GM19238 (cell line): ENCODE measurements around the gene ALOX15B.
"Not testable (repeated sequence)": the region's sequence is repeated elsewhere in the genome, so short reads cannot be mapped to it uniquely, and the experiment has no call there.

Experiments
- DNase-seq: peaks from one replicate; pipeline ENCODE4 v3.0.0; 2011; ENCODE audit warnings: low spot score; ENCODE audit not compliant: insufficient read length

Gene ALOX15B

GRCh38 chr17:8039611-8040168, 831 bp downstream of the ALOX15B start:
- DNase-seq, result no peak

- DNase-seq, result peak; percentile 53
Observed at GRCh38 chr17:8041249-8041928, 2.5 kb downstream of the ALOX15B start.

- DNase-seq, result no peak
Observed at GRCh38 chr17:8041979-8042378, 3.1 kb downstream of the ALOX15B start.

DNA sequence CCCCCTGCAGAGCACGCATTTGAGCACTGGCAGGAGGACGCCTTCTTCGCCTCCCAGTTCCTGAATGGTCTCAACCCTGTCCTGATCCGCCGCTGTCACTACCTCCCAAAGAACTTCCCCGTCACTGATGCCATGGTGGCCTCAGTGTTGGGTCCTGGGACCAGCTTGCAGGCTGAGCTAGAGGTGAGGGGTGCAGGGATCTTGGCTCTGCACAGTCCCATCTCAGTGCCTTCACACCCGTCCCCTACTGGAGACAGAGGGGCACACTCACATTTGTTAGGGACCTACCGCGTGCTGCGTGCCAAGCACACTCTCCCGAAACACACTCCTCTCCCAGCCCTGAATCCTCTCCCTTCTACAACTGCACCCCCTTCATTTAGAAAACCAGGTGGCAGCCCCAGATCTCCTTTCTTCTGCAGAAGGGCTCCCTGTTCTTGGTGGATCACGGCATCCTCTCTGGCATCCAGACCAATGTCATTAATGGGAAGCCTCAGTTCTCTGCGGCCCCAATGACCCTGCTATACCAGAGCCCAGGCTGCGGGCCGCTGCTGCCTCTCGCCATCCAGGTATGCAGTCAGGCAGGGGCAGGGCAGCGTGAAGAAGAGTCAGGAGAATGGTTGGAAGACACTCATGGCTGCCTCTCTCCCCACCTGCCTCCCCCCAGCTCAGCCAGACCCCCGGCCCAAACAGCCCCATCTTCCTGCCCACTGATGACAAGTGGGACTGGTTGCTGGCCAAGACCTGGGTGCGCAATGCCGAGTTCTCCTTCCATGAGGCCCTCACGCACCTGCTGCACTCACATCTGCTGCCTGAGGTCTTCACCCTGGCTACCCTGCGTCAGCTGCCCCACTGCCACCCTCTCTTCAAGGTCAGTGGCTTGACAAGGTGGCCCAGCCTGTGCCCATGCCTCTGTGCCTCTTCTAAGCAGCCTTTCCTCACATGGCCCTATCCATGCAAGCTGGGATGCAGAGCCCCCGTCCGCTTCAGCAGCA, 6.3 kb downstream of the ALOX15B start:
- no peak for DNase-seq

GRCh38 chr17:8046306-8046928, 7.6 kb downstream of the ALOX15B start:
- DNase-seq, result no peak

- DNase-seq, result no peak
Observed at GRCh38 chr17:8046929-8047768, 8.3 kb downstream of the ALOX15B start.

DNA sequence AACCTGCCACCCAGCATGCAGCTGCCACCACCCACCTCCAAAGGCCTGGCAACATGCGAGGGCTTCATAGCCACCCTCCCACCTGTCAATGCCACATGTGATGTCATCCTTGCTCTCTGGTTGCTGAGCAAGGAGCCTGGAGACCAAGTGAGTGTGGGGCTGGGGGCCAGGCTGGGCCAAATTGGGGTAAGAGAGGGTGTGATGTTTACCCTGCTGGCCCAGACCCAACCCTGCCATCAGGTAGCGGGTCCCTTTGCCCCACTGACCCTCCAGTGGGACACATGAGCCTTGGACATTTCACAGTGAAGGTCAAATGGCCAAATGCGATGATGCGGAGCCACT, 8.9 kb downstream of the ALOX15B start:
- DNase-seq, result no peak

- no peak for DNase-seq
Observed at GRCh38 chr17:8048236-8048635, 9.4 kb downstream of the ALOX15B start.

DNA sequence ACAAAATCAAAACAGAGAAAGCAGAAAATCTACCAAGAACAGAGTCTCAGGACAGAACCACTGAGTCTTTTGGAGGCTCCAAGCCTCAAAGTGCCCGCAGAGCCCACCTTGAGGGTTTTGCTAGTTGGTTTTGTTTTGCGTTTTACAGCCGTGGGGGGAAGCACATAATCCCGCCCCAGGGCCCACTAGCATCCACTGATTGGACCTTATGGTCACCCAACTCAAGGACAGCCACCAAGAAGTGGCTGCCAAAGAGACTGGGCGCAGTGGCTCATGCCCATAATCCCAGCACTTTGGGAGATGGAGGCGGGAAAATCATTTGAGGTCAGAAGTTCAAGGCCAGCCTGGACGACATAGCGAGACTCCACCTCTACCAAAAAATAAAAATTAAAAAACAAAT, 9.9 kb downstream of the ALOX15B start:
- no peak for DNase-seq

DNA sequence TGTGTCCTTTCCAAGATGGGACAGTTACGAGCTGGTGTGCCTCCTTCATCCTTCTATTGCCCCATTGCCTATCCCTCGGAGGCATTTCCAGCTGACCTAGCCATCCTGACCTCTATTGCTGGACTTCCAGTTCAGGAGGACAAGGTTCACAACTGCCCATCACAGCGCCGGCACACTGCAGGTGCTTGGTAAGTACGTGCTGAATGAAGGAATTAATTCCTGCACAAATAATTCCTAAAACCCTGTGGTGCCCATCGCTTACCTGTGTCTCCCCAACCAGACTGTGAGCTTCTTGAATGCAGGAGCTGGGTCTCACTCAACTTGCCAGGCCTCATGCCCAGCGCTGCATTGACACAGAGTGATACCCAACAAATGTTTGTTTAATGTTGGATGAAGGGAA, 13.0 kb downstream of the ALOX15B start:
- no peak for DNase-seq

DNA sequence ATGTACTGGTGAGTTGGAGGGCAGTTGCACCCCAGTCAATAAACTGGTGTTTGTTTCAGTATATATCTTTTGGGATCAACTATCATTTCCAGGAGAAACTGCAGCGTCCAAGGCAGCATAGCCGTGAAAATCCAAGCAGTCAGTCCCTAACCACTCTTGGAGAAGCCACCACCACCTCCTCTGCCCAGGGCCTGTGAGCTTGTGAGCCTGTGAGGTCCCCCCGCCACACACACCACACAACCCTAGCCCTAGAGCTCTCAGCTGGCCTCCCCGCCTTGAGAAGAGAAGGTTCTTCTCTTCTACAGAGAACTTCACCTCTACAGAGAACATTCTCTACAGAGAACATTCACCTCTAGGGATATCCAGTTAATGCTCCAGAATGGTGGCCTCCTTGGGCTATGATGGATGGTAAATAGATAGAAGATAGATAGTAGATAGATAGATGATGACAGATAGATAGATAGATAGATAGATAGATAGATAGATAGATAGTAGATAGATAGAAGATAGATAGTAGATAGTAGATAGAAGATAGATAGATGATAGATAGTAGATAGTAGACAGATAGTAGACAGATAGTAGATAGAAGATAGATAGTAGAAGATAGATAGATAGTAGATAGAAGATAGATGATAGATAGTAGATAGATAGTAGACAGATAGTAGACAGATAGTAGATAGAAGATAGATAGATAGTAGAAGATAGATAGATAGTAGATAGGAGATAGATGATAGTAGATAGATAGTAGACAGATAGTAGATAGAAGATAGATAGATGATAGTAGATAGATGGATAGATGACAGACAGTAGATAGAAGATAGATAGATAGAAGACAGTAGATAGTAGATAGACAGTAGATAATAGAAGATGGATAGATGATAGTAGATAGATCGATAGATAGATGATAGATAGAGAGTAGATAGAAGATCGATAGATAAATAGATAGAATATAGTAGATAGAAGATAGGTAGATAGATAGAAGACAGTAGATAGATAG, 13.7 kb downstream of the ALOX15B start:
- DNase-seq, result no peak

GRCh38 chr17:8053600-8053999, 14.7 kb downstream of the ALOX15B start:
- no peak for DNase-seq

DNA sequence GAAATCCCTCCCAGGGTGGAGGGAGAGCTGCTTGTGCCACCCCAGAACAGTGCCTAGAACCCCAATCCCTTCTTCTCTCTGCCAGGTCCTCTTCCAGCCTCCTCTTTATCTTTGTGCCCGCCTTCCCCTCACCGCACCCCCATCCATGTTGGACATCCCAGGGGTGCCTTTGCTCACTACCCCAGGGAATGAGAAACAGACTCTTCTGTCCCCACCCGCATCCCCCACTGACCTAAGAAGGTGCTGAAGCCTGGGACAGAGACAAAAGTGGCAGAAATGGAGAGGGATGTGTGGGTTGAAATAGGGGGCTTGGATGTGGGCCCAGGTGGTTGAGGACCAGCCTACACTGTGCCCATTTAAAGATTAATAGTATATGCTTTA, 17.0 kb downstream of the ALOX15B start:
- DNase-seq, result no peak

DNA sequence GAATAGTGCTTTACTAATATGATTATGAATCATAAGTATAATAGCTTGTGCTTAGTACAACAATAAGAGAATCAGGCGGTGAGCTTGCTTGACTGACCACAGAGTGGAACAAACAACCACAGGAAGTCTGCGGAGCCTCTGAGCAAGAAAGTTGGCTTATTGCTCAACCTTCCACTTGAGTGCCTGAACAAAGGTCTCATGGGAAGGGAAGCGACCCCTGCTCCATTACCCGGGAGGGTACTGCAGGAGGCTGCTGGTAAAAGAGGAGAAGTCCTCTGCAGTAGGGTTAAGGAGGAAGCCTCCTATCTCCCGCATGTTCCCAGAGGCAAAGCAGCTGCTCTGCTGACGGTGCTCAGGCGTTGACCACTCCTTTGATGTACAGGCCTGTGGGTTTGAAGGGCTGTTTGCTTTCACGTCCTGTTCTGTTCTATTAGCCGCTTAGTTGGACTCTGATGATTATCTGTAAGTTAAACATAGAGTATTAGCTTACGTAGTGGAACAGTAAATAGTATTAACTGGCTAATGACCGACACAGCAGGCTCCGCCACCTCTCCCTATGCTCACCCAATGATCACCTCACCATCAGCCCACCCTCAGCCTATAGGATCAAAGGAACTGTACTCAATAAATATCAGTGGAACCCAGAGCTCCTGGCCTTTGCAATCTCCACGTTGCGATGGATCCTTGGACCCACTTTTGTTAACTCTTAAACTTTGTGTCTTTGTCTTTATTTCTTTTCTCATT, 17.5 kb downstream of the ALOX15B start:
- no peak for DNase-seq

DNA sequence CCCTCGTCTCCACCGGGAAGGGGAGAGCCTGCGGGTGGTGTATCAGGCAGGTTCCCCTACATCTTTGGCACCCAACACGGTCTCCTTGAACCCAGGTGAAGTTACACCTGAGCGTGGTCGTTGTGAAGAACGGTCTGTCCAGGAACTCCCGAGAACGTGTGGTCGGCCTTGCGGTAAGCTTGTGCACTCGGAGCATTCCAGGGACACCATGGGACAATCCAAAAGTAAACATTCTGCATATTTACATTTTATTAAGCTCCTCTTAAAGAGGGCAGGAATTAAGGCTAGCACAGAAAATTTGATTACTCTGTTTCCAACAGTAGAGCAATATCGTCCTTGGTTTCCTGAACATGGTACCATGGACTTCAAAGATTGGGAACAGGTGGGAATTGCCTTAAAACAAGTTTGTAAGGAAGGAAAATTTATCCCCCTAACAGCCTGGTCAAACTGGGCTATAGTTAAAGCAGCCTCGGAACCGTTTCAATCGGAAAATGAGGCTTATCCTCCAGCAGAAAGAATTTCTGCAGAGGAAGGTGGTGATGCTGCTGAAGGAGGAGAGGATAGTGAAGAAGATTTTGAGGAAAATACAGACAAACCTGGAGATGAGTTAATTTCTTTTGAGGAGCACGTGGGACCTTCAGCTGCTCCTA, 18.2 kb downstream of the ALOX15B start:
- DNase-seq, result no peak

DNA sequence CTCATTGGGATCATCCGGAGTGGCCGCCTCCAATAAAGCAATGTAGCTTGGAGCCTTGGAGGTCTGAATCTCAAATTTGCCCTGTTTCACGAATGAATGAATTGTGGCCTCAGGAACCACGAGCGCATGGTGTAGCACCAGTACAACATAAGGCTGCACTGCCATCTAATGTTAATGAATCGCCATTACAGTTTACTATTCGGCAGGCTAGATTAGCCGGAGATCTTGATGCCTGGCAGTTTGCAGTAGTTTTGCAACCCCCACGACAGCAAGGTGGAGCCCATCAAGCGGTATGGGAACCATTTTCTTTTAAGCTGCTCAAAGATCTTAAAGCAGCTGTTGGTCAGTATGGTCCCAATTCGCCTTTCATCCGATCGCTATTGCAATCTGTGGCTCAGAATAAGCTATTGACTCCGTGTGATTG, 18.8 kb downstream of the ALOX15B start:
- DNase-seq, result peak; percentile 71

- DNase-seq, result no peak
Observed at GRCh38 chr17:8059131-8059530, 20.3 kb downstream of the ALOX15B start.

DNA sequence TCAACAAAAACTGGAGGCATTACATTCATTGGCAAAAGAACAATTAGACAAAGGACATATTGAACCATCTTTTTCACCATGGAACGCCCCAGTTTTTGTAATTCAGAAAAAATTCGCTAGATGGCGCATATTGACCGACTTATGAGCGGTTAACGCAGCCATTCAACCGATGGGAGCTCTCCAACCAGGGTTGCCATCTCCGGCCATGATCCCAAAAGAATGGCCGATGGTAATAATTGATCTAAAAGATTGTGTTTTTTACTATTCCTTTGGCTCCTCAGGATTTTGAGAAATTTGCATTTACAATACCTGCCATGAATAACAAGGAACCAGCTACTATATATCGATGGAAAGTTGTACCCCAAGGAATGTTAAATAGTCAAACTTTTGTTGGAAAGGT, 21.4 kb downstream of the ALOX15B start:
- peak; percentile 69 for DNase-seq

GRCh38 chr17:8061851-8062250, 23.0 kb downstream of the ALOX15B start:
- DNase-seq, result not testable (repeated sequence)
